ENCODE data around the gene FAM217B.

The FAM217B gene

GRCh38 chr20:59966428-59966827 is 26.2 kb downstream of the FAM217B start:
- no peak for DNase-seq
- H3K9me3 ChIP-seq (ENCODE audit: control insufficient read depth, low read length): no peaks in the 10 kb centered on the region

GRCh38 chr20:59971428-59971827 is 31.2 kb downstream of the FAM217B start:
- Histone ChIP-seq H3K9me3 (ENCODE audit: control insufficient read depth, low read length) (no peaks in the 10 kb centered on the region), H3K4me3 (ENCODE audit: insufficient read depth, low read depth, low read length, poor library complexity, severe bottlenecking) (no peak overlapping the region), H3K27ac (ENCODE audit: insufficient read depth, low read length, poor library complexity, severe bottlenecking) (no peak overlapping the region), H3K27me3 (replicated peaks; ENCODE audit: control insufficient read depth, insufficient read depth, low read length, poor library complexity, severe bottlenecking) (no peaks in the 10 kb centered on the region), H3K36me3 (ENCODE audit: control insufficient read depth, insufficient read depth, low read length) (no peaks in the 10 kb centered on the region), H3K4me1 (ENCODE audit: control insufficient read depth, insufficient read depth, low read length, poor library complexity, severe bottlenecking) (no peaks in the 10 kb centered on the region)
- DNase-seq: no peak

More at GRCh38 chr20:59966428-59966827, 26.2 kb downstream of the FAM217B start:
- no peaks in the 10 kb centered on the region for H3K27me3 ChIP-seq (replicated peaks; ENCODE audit: control insufficient read depth, insufficient read depth, low read length, poor library complexity, severe bottlenecking)
- H3K27ac ChIP-seq (ENCODE audit: insufficient read depth, low read length, poor library complexity, severe bottlenecking): no peak overlapping the region
- H3K36me3 ChIP-seq (ENCODE audit: control insufficient read depth, insufficient read depth, low read length): no peaks in the 10 kb centered on the region
- H3K4me3 ChIP-seq (ENCODE audit: insufficient read depth, low read depth, low read length, poor library complexity, severe bottlenecking): no peak overlapping the region
- no peaks in the 10 kb centered on the region for H3K4me1 ChIP-seq (ENCODE audit: control insufficient read depth, insufficient read depth, low read length, poor library complexity, severe bottlenecking)

- no peaks in the 10 kb centered on the region for H3K4me1 ChIP-seq (ENCODE audit: control insufficient read depth, insufficient read depth, low read length, poor library complexity, severe bottlenecking)
- H3K4me3 ChIP-seq (ENCODE audit: insufficient read depth, low read depth, low read length, poor library complexity, severe bottlenecking): no peak overlapping the region
- H3K27ac ChIP-seq (ENCODE audit: insufficient read depth, low read length, poor library complexity, severe bottlenecking): no peak overlapping the region
- no peaks in the 10 kb centered on the region for H3K27me3 ChIP-seq (replicated peaks; ENCODE audit: control insufficient read depth, insufficient read depth, low read length, poor library complexity, severe bottlenecking)
- DNase-seq: no peak
- no peaks in the 10 kb centered on the region for H3K36me3 ChIP-seq (ENCODE audit: control insufficient read depth, insufficient read depth, low read length)
- H3K9me3 ChIP-seq (ENCODE audit: control insufficient read depth, low read length): no peaks in the 10 kb centered on the region
Observed at GRCh38 chr20:59972037-59972801, 32.0 kb downstream of the FAM217B start.

DNA sequence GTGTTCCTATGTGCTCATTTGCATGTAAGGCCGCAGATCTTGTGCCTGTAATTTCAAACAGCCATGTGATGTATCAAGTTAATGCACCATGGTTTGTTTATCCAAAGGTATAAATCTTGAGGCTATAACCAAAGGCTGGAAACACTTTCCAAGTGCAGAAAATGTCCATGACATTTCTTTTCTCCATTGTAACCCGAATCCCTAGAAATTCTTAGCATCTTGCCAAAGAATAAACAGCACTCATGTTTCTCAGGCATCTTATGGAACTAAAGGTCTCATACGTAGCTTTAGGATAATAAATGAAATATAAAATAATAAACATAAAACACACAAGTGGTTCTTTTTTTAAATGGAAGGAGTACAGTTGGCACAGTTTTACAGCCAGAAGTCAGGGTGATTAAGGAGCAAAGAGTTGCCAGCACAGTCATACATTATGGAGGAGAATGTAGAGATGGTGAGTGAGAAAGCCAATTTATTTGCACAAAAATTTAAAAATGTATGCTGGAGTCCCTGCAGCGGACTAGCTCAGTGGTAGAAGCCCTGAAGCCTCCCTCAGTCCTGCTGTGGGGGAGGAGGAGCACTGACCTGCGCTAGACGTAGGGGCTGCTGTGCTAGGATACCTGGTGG is 36.1 kb downstream of the FAM217B start:
- Histone ChIP-seq H3K4me1 (ENCODE audit: control insufficient read depth, insufficient read depth, low read length, poor library complexity, severe bottlenecking) (no peaks in the 10 kb centered on the region), H3K4me3 (ENCODE audit: insufficient read depth, low read depth, low read length, poor library complexity, severe bottlenecking) (no peak overlapping the region), H3K36me3 (ENCODE audit: control insufficient read depth, insufficient read depth, low read length) (no peaks in the 10 kb centered on the region), H3K27me3 (replicated peaks; ENCODE audit: control insufficient read depth, insufficient read depth, low read length, poor library complexity, severe bottlenecking) (no peaks in the 10 kb centered on the region), H3K27ac (ENCODE audit: insufficient read depth, low read length, poor library complexity, severe bottlenecking) (no peak overlapping the region), H3K9me3 (ENCODE audit: control insufficient read depth, low read length) (no peaks in the 10 kb centered on the region)
- DNase-seq: no peak

- H3K4me1 ChIP-seq (ENCODE audit: control insufficient read depth, insufficient read depth, low read length, poor library complexity, severe bottlenecking): no peaks in the 10 kb centered on the region
- H3K36me3 ChIP-seq (ENCODE audit: control insufficient read depth, insufficient read depth, low read length): no peaks in the 10 kb centered on the region
- no peaks in the 10 kb centered on the region for H3K9me3 ChIP-seq (ENCODE audit: control insufficient read depth, low read length)
- no peaks in the 10 kb centered on the region for H3K27me3 ChIP-seq (replicated peaks; ENCODE audit: control insufficient read depth, insufficient read depth, low read length, poor library complexity, severe bottlenecking)
- H3K27ac ChIP-seq (ENCODE audit: insufficient read depth, low read length, poor library complexity, severe bottlenecking): no peak overlapping the region
- DNase-seq: no peak
- no peak overlapping the region for H3K4me3 ChIP-seq (ENCODE audit: insufficient read depth, low read depth, low read length, poor library complexity, severe bottlenecking)
Observed at GRCh38 chr20:59977086-59977485, 36.9 kb downstream of the FAM217B start.

GRCh38 chr20:59983076-59983475 is 42.9 kb downstream of the FAM217B start:
- no peaks in the 10 kb centered on the region for H3K9me3 ChIP-seq (ENCODE audit: control insufficient read depth, low read length)
- no peak overlapping the region for H3K4me3 ChIP-seq (ENCODE audit: insufficient read depth, low read depth, low read length, poor library complexity, severe bottlenecking)
- H3K36me3 ChIP-seq (ENCODE audit: control insufficient read depth, insufficient read depth, low read length): no peaks in the 10 kb centered on the region
- H3K27ac ChIP-seq (ENCODE audit: insufficient read depth, low read length, poor library complexity, severe bottlenecking): no peak overlapping the region
- DNase-seq: no peak
- H3K4me1 ChIP-seq (ENCODE audit: control insufficient read depth, insufficient read depth, low read length, poor library complexity, severe bottlenecking): no peaks in the 10 kb centered on the region
- no peaks in the 10 kb centered on the region for H3K27me3 ChIP-seq (replicated peaks; ENCODE audit: control insufficient read depth, insufficient read depth, low read length, poor library complexity, severe bottlenecking)

GRCh38 chr20:59984541-59984940 is 44.4 kb downstream of the FAM217B start:
- H3K4me3 ChIP-seq (ENCODE audit: insufficient read depth, low read depth, low read length, poor library complexity, severe bottlenecking): no peak overlapping the region
- no peaks in the 10 kb centered on the region for H3K36me3 ChIP-seq (ENCODE audit: control insufficient read depth, insufficient read depth, low read length)
- H3K9me3 ChIP-seq (ENCODE audit: control insufficient read depth, low read length): no peaks in the 10 kb centered on the region
- no peaks in the 10 kb centered on the region for H3K27me3 ChIP-seq (replicated peaks; ENCODE audit: control insufficient read depth, insufficient read depth, low read length, poor library complexity, severe bottlenecking)
- no peak for DNase-seq
- H3K27ac ChIP-seq (ENCODE audit: insufficient read depth, low read length, poor library complexity, severe bottlenecking): no peak overlapping the region
- H3K4me1 ChIP-seq (ENCODE audit: control insufficient read depth, insufficient read depth, low read length, poor library complexity, severe bottlenecking): no peaks in the 10 kb centered on the region

DNA sequence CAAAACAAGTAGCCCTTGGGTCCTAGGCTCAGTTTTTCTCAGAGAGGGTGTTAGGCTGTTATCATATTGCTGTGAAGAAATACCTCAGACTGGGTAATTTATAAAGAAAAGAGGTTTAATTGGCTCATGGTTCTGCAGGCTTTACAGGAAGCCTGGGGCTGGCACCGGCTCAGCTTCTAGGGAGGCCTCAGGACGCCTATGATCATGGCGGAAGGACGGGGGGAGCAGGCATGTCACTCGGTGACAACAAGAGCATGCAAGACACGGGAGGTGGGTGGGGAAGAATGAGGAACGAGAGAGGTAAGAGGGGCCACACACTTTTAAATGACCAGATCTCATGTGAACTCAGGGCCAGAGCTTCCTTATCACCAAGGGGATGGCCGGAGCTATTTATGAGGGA is 45.0 kb downstream of the FAM217B start:
- no peak overlapping the region for H3K4me3 ChIP-seq (ENCODE audit: insufficient read depth, low read depth, low read length, poor library complexity, severe bottlenecking)
- H3K36me3 ChIP-seq (ENCODE audit: control insufficient read depth, insufficient read depth, low read length): no peaks in the 10 kb centered on the region
- no peaks in the 10 kb centered on the region for H3K9me3 ChIP-seq (ENCODE audit: control insufficient read depth, low read length)
- H3K27me3 ChIP-seq (replicated peaks; ENCODE audit: control insufficient read depth, insufficient read depth, low read length, poor library complexity, severe bottlenecking): no peaks in the 10 kb centered on the region
- H3K27ac ChIP-seq (ENCODE audit: insufficient read depth, low read length, poor library complexity, severe bottlenecking): no peak overlapping the region
- no peak for DNase-seq
- no peaks in the 10 kb centered on the region for H3K4me1 ChIP-seq (ENCODE audit: control insufficient read depth, insufficient read depth, low read length, poor library complexity, severe bottlenecking)

DNA sequence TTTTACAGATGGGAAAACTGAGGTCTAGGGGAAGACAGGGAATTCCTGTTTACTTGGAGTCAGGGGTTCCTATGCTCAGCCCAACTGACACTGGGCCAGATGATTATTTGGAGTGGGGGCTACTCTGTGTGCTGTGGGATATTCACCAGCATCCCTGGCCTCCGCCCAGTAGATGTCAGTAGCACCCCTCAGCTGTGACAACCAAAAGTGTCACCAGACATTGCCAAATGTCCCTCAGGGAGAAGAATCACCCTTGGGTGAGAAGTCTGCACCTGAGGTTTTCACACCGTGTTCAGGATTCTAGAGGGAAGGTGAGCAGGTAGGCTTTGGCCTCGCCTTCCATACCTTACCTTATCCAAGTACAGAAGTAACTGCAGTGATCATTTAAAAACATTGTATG is 45.7 kb downstream of the FAM217B start:
- H3K4me3 ChIP-seq (ENCODE audit: insufficient read depth, low read depth, low read length, poor library complexity, severe bottlenecking): no peak overlapping the region
- DNase-seq: no peak
- no peaks in the 10 kb centered on the region for H3K36me3 ChIP-seq (ENCODE audit: control insufficient read depth, insufficient read depth, low read length)
- no peaks in the 10 kb centered on the region for H3K9me3 ChIP-seq (ENCODE audit: control insufficient read depth, low read length)
- H3K27me3 ChIP-seq (replicated peaks; ENCODE audit: control insufficient read depth, insufficient read depth, low read length, poor library complexity, severe bottlenecking): no peaks in the 10 kb centered on the region
- no peak overlapping the region for H3K27ac ChIP-seq (ENCODE audit: insufficient read depth, low read length, poor library complexity, severe bottlenecking)
- H3K4me1 ChIP-seq (ENCODE audit: control insufficient read depth, insufficient read depth, low read length, poor library complexity, severe bottlenecking): no peaks in the 10 kb centered on the region

- Histone ChIP-seq H3K27ac (ENCODE audit: insufficient read depth, low read length, poor library complexity, severe bottlenecking) (no peak overlapping the region), H3K9me3 (ENCODE audit: control insufficient read depth, low read length) (no peaks in the 10 kb centered on the region), H3K4me1 (ENCODE audit: control insufficient read depth, insufficient read depth, low read length, poor library complexity, severe bottlenecking) (no peaks in the 10 kb centered on the region), H3K27me3 (replicated peaks; ENCODE audit: control insufficient read depth, insufficient read depth, low read length, poor library complexity, severe bottlenecking) (no peaks in the 10 kb centered on the region), H3K36me3 (ENCODE audit: control insufficient read depth, insufficient read depth, low read length) (no peaks in the 10 kb centered on the region), H3K4me3 (ENCODE audit: insufficient read depth, low read depth, low read length, poor library complexity, severe bottlenecking) (no peak overlapping the region)
- DNase-seq: no peak
Observed at GRCh38 chr20:59987135-59987534, 46.9 kb downstream of the FAM217B start.
